Activated CD8-positive, alpha-beta memory T cell treated with anti-CD3 and anti-CD28 coated beads, Interleukin-2, amount 50 U/mL, for 24 hours (primary cell): ENCODE results near the gene WAPL.

Experiments
- DNase-seq: peaks from one replicate; pipeline ENCODE4 v3.0.0-alpha.2; 2020; ENCODE audit errors: extremely low read depth

Gene WAPL

GRCh38 chr10:86524225-86524962 is 2.8 kb upstream of the WAPL start:
- no peak for DNase-seq

DNA sequence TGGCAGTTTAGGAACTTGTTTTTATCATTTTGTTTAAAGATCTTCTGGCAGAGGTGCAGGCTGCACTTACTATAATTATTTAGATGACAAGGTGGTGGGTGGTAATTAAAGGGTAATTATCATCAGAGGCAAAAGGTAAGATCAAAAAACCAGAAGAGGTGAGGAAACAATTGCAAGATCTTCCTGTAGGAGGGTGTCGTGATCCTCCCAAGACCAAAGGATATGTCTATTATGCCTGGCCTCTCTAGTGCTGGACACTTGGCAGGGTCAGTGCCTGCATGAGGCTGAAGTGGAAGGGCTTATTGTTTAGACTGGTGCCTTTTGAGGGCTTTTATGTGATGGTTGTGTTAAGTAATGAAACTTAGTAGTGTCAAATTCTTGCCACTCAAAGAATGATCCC is 1.8 kb upstream of the WAPL start:
- no peak for DNase-seq

- no peak for DNase-seq
These were observed 891 bp upstream of the WAPL start for GRCh38 chr10:86522510-86522855.

DNA sequence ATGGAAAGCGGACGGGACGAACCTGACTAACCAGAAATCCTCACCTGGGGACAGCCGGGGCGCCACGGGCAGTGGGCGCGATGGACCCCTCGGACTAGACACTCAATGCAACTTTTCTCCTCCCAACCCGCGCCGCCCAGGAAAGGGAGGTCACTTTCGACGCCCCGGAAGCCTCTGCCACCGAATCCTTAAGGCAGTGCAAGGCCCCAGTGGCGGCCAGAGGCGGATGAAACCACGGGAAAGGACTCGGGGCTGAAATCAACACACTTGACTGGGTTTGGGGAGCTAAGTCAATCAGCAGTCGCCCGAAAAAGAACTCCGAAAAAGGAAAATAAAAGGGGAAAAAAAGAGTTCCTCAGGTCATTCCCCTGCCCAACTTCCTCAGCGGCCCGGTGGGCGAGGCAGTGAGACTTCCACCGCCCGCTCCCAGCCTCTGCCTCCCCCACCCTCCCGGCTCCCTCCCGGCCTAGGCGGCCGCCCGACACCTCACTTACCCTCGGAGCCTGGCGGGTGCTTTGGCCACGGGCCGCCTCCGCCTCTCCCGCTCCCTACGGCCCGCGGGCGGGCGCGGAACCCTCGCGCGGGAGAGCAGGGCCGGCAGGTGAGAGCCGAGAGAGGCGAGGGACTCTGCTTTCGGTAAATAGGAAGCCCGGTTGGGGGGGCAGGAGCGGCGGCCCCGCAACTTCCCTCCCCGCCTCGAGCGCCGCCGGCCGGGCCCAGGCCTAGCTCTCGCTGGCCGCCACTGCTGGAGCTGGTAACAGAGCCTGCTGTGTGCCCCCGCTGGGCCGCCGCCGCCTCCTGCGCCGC is 518 bp downstream of the WAPL start:
- no peak for DNase-seq

- DNase-seq: no peak
These were observed 2.8 kb downstream of the WAPL start for GRCh38 chr10:86518781-86519180.

DNA sequence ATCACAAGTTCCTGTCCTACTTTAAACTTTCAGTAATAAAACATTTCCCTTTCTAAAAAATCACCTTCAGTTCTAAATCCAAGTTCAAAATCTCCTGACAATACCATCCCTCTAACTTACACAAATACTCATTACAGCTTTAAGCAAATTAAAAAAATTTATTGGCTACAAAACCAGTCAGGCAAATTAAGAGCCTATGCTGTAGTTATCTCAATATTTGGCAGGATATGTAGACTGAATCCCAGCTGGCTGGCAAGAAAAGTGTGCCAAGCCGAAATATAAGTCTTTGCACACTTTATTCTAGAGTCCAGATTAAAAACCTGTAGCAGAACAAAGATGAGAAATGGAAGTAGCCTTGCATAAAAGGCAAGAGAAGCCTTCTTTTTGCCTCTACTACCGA is 9.5 kb downstream of the WAPL start:
- no peak for DNase-seq

DNA sequence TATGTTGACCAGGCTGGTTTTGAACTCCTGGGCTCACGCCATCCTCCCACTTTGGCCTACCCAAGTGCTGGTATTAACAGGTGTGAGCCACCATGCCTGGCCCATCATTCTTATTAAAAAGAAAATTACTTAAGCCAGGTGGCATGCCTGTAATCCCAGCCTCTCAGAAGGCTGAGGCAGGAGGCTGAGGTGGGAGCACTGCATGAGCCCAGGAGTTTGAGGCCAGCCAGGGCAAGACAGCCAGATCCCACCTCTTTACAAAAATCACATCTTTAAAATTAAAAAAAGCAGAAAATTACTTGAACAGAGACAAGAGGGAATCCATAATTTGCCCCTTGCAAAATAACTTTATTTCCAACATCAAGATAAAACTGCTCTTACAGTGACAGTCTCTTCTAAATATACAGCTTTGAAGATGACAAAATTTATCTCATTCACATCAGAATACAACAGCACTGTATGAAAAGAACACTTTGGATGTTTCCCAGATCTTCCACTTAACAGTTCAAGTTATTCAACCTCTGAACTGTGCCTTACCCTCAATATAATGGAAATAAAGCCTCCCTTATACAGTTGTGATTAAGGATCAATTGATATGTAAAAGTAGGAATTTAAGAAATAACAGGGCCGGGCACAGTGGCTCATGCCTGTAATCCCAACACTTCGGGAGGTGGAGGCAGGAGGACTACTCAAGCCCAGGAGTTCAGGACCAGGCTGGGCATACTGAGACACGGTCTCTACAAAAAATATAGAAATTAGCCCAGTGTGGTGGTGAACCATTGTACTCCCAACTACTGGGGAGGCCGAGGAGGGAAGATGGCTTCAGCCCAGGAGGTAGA is 10.3 kb downstream of the WAPL start:
- DNase-seq: no peak

DNA sequence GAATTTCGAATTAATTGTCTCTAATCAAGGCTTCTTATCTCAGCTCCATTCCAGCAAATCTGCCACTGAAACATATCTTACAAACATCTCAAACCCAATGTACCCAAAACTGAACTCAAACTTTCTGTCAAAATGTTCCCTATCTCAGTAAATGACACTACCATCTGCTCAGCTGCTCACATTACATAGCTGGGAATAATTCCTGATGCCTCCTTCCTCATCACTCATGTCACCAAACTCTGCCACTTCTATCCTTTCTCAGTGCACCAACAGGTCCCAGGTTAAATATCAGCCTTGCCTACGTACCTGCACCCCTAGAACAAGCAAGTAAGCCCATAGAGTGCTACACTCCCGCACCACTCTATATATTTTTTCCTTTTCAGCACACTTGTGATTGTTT is 12.4 kb downstream of the WAPL start:
- no peak for DNase-seq

GRCh38 chr10:86508217-86508616 is 13.4 kb downstream of the WAPL start:
- no peak for DNase-seq

GRCh38 chr10:86506499-86506898 is 15.1 kb downstream of the WAPL start:
- DNase-seq: no peak

GRCh38 chr10:86506062-86506461 is 15.5 kb downstream of the WAPL start:
- no peak for DNase-seq

- no peak for DNase-seq
These were observed 17.1 kb downstream of the WAPL start for GRCh38 chr10:86504510-86504909.

- DNase-seq: no peak
These were observed 20.7 kb downstream of the WAPL start for GRCh38 chr10:86500846-86501245.

DNA sequence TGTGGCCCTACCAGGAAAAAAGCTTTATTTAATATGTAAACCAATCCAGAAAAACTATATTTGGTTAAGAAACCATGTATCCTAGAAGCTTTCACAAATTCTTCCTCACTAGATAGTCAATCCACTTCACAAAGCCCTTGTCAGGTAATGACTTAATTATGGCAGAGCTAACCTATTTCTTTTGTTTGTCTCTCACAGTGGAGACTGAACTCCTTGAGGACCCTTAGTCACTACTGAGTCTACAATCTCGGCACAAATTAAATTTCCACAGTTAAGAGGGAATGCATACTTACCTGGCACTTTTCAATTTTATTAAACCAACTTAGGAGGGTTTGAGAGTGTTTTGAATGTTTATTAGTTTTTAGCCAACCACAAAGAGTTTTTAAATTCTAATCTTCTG is 23.0 kb downstream of the WAPL start:
- no peak for DNase-seq

- DNase-seq: no peak
These were observed 24.0 kb downstream of the WAPL start for GRCh38 chr10:86497621-86498020.

- no peak for DNase-seq
These were observed 31.5 kb downstream of the WAPL start for GRCh38 chr10:86489960-86490612.

DNA sequence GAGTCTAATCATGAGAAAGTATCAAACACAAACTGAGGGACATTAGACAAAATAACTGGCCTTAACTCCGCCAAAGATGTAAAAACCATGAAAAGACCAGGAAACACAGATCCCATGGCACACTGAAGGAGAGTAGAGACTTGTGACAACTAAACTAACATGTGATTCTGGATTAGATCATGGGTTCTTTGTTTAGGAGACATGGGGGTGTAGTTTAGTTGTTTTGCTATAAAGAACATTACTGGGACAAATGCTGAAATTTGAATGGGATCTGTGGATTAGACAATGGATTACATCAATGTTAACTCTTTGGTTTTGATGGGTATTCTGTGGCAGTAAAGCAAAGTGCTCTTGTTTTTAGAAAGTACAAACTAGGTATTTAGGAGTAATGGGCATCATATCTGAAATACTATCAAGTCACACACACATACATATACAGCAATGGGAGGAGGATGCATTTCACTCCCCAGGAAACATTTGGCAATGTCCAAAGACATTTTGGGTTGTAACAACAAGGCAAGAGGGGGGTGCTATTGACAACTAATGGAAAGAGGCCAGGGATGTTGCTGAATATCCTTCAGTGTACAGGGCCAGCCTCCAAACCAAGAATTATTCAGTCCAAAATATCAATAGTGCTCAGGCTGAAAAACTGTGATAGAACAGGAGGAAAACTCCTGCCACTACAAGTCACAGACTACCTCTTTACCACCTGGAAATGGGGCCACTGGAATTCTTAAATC is 32.4 kb downstream of the WAPL start:
- no peak for DNase-seq

DNA sequence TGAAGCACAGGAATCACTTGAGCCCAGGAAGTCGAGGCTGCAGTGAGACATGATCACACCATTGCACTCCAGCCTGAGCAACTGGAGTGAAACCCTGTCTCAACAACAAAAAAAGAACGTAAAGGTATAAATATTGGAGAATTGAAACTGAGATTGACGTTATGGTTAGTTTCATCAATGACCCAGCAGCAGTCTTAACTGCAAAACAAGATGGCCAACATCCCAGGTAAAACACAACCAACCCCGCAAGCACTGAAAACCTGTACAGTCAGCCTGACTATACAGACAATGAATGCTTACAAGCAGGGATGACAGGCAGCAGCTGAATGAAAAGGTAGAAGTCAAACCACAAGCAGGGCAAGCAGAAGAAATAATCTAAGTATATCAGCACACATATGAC is 34.7 kb downstream of the WAPL start:
- DNase-seq: no peak

DNA sequence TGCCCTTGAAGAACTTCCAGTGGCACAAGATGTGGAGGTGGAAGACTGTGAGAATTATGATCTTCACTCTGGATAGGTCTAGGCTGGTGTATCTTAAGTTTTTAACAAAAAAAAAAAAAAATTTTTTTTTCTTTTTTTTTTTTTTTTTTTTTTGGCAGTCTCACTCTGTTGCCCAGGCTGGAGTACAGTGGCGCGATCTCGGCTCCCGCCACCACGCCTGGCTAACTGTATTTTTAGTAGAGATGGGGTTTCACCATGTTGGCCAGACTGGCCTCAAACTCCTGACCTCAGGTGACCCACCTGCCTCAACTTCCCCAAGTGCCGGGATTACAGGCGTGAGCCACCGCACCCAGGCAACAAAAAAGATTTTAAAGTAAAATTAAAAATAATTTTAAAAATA is 37.9 kb downstream of the WAPL start:
- DNase-seq: no peak

DNA sequence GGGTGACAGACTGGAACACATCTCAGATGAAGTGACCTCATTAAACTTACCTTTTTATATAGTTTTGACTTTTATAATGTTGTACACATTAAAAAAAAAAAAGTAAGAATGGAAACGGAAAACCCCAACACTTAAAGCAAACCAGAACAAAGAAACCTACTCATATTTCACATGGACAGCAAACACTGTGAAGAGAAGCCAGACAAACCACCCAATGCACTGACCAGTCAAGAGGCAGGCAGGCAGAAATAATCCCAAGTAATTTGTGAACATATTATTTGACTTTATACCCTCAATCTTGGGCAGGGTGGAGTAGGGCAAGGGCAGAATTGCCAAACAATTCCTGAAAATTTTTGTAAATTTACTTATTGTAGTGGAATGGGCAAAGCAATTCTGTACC is 39.8 kb downstream of the WAPL start:
- DNase-seq: no peak

DNA sequence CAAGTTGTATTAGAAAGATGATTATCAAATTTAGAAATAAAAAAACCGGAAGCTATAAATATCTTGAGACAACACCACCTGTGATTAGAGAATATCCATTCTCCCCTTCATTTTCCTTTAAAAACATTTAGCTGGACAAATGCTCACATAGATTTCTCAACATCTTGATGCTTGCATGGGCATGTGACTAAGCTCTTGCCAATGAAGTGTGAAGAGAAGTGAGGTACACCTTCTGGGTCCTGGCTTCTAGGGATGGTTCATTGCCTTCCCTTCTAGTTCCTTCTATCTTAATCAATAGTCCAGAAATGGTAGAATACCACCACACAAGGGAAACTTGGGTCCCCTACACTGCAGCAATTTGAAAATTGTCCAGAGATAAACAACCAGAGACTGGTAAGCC is 41.0 kb downstream of the WAPL start:
- DNase-seq: no peak
